Parathyroid adenoma (tissue), 2 donors: ENCODE results near the gene GSG1L.

Experiments used
- H2AFZ ChIP-seq: fragments of 300-600 bp; sonication (generic); one replicate; pipeline ENCODE4 v1.7.0; 2017; ENCODE audit warnings: antibody characterized with exemption, mild to moderate bottlenecking
- H3K27ac ChIP-seq: fragments of 300-600 bp; sonication (generic); one replicate; pipeline ENCODE4 v1.7.0; 2017
- H3K27me3 ChIP-seq: fragments of 300-600 bp; sonication (generic); one replicate; pipeline ENCODE4 v1.7.0; 2017; ENCODE audit warnings: low read length; ENCODE audit not compliant: control insufficient read depth, insufficient read depth
- H3K36me3 ChIP-seq: fragments of 300-600 bp; sonication (generic); one replicate; pipeline ENCODE4 v1.7.0; 2017; ENCODE audit warnings: low read length; ENCODE audit not compliant: control insufficient read depth, insufficient read depth
- H3K4me1 ChIP-seq: fragments of 300-600 bp; sonication (generic); one replicate; pipeline ENCODE4 v1.7.0; 2017; ENCODE audit warnings: control low read depth
- H3K4me2 ChIP-seq: fragments of 300-600 bp; sonication (generic); one replicate; pipeline ENCODE4 v1.7.0; 2017; ENCODE audit warnings: low read length
- H3K4me3 ChIP-seq: fragments of 300-600 bp; sonication (generic); one replicate; pipeline ENCODE4 v1.7.0; 2017; ENCODE audit warnings: low read depth, low read length
- H3K79me2 ChIP-seq: fragments of 300-600 bp; sonication (generic); one replicate; pipeline ENCODE4 v1.7.0; 2017; ENCODE audit warnings: control low read depth
- H3K9ac ChIP-seq: fragments of 300-600 bp; sonication (generic); one replicate; pipeline ENCODE4 v1.7.0; 2017; ENCODE audit warnings: mild to moderate bottlenecking
- H3K9me3 ChIP-seq: fragments of 300-600 bp; sonication (generic); one replicate; pipeline ENCODE4 v1.7.0; 2017; ENCODE audit warnings: low read length; ENCODE audit not compliant: control insufficient read depth
- TF ChIP-seq, protein P1 (sequence below): fragments of 300-600 bp; sonication (generic); IDR thresholded peaks from one replicate; pipeline ENCODE4 v1.7.0; 2017; ENCODE audit warnings: antibody characterized with exemption, mild to moderate bottlenecking
- donor health status: primary hyperparathyroidism.

GSG1L gene

DNA sequence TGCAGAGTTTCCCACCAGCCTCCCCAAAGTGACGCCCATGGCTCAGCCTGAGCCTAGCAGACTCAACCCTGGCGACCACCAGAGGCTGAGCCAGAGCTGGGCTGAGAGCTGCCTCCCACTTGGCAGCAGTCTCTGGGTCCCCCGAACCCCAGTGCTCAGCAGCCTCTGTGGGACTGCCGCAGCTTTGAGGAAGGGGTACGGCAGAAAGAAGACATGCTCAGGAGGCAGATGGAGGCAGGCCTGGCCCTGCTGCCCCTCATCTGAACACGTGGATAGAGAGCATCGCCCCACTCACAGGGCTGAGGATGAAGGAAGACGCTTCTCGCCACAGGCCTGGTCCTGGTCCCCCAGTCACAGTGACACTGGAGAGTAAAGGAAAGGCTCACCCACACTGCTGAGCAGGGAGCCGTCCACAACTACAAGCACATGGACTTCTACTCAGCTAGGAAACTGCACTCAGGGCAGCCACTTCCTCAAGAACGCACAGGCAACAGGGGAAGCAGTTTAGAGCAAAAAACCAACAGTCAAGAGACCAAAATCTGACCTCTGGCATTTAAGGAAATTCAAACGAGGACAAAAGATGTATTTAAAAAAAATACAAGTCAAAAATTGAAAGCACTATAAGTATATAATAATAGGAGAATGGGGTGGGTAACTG, 45.2 kb upstream of the GSG1L start:
- TF ChIP-seq, protein P1, sequence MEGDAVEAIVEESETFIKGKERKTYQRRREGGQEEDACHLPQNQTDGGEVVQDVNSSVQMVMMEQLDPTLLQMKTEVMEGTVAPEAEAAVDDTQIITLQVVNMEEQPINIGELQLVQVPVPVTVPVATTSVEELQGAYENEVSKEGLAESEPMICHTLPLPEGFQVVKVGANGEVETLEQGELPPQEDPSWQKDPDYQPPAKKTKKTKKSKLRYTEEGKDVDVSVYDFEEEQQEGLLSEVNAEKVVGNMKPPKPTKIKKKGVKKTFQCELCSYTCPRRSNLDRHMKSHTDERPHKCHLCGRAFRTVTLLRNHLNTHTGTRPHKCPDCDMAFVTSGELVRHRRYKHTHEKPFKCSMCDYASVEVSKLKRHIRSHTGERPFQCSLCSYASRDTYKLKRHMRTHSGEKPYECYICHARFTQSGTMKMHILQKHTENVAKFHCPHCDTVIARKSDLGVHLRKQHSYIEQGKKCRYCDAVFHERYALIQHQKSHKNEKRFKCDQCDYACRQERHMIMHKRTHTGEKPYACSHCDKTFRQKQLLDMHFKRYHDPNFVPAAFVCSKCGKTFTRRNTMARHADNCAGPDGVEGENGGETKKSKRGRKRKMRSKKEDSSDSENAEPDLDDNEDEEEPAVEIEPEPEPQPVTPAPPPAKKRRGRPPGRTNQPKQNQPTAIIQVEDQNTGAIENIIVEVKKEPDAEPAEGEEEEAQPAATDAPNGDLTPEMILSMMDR, result no peak
- H3K36me3 ChIP-seq, result no peaks in the 10 kb centered on the region

DNA sequence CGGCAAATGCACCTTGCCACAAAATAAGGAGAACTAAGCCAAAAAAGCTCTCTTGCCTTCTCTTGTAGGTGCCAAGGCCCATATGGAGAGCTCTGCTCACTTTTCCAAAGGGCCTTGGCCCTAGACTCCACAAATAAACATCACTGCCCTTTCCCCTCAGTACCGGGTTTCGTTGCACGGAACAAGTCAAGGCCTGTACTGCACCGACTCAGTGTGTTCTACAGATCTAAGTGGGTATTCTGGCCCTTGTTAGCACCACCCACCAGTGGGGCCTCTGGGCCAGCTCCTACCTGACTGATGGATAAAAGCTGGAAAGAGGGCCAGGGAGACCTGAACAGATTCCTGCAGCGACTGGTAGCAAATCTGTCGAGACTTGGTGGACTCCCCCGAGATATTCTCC, 43.7 kb upstream of the GSG1L start:
- Histone ChIP-seq H3K27ac (no peak overlapping the region), H2AFZ (no peak overlapping the region), H3K79me2 (peaks cover 3% of the 10 kb centered on the region), H3K9me3 (no peaks in the 10 kb centered on the region), H3K4me2 (no peak overlapping the region), H3K27me3 (no peaks in the 10 kb centered on the region), H3K4me1 (no peaks in the 10 kb centered on the region), H3K4me3 (no peak overlapping the region), H3K36me3 (no peaks in the 10 kb centered on the region), H3K9ac (no peak overlapping the region)
- TF ChIP-seq, protein P1, result no peak

More for the DNA sequence above, 45.2 kb upstream of the GSG1L start:
- H3K79me2 ChIP-seq, result peaks cover 3% of the 10 kb centered on the region
- no peaks in the 10 kb centered on the region for H3K27me3 ChIP-seq
- no peaks in the 10 kb centered on the region for H3K4me1 ChIP-seq
- H3K4me2 ChIP-seq, result no peak overlapping the region
- H3K27ac ChIP-seq, result no peak overlapping the region
- no peak overlapping the region for H2AFZ ChIP-seq
- no peak overlapping the region for H3K9ac ChIP-seq
- no peaks in the 10 kb centered on the region for H3K9me3 ChIP-seq
- H3K4me3 ChIP-seq, result no peak overlapping the region

- Histone ChIP-seq H3K9me3 (no peaks in the 10 kb centered on the region), H3K4me1 (no peaks in the 10 kb centered on the region), H3K36me3 (no peaks in the 10 kb centered on the region), H3K79me2 (no peaks in the 10 kb centered on the region), H3K9ac (no peak overlapping the region), H3K27me3 (no peaks in the 10 kb centered on the region), H3K27ac (no peak overlapping the region), H2AFZ (no peak overlapping the region), H3K4me2 (no peak overlapping the region), H3K4me3 (no peak overlapping the region)
- TF ChIP-seq, protein P1, result no peak
Measured at GRCh38 chr16:28106467-28107215, 43.1 kb upstream of the GSG1L start.

GRCh38 chr16:28105954-28106353, 42.4 kb upstream of the GSG1L start:
- H3K9ac ChIP-seq, result no peak overlapping the region
- H3K36me3 ChIP-seq, result no peaks in the 10 kb centered on the region
- H2AFZ ChIP-seq, result no peak overlapping the region
- H3K4me1 ChIP-seq, result no peaks in the 10 kb centered on the region
- no peaks in the 10 kb centered on the region for H3K27me3 ChIP-seq
- no peak overlapping the region for H3K27ac ChIP-seq
- TF ChIP-seq, protein P1, result no peak
- no peaks in the 10 kb centered on the region for H3K9me3 ChIP-seq
- H3K4me3 ChIP-seq, result no peak overlapping the region
- H3K79me2 ChIP-seq, result no peaks in the 10 kb centered on the region
- no peak overlapping the region for H3K4me2 ChIP-seq

DNA sequence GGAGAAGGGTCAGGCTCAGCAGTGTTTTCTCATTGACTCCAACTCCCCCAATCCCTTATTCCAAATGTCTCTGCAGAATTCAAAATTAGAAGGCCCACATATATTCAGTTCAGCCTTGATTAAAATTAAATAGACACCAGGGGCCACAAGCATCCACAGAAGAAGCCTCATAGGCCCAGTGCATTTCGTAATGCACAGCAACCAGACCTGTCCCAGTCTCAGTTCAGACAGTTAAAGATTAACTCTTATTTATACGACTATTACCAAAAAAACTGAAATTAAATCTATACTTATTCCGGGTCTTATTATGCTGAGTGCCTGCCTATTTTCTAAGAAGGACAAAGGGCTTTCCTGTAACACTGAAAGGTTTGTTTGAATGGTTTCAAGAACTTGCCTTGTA, 41.8 kb upstream of the GSG1L start:
- Histone ChIP-seq H3K9me3 (no peaks in the 10 kb centered on the region), H3K4me3 (no peak overlapping the region), H3K79me2 (no peaks in the 10 kb centered on the region), H3K27me3 (no peaks in the 10 kb centered on the region), H3K4me1 (no peaks in the 10 kb centered on the region), H2AFZ (no peak overlapping the region), H3K36me3 (no peaks in the 10 kb centered on the region), H3K4me2 (no peak overlapping the region), H3K27ac (no peak overlapping the region), H3K9ac (no peak overlapping the region)
- TF ChIP-seq, protein P1, result no peak
